ENCODE measurements around the gene VCAN. TPM values are rescaled to one million over a fixed set of nuclear protein-coding genes. Genes with fewer than 3 reads are reported as not detected.

The VCAN gene
- total RNA-seq, 1 donor from 2014 or later = 678 TPM

GRCh38 chr5:83482961-83483360, 11.4 kb downstream of the VCAN start:
- H3K4me1 Mint-ChIP-seq = peaks cover 6% of the 10 kb centered on the region
- H3K9me3 Mint-ChIP-seq = no peaks in the 10 kb centered on the region
- TF ChIP-seq, protein P1, sequence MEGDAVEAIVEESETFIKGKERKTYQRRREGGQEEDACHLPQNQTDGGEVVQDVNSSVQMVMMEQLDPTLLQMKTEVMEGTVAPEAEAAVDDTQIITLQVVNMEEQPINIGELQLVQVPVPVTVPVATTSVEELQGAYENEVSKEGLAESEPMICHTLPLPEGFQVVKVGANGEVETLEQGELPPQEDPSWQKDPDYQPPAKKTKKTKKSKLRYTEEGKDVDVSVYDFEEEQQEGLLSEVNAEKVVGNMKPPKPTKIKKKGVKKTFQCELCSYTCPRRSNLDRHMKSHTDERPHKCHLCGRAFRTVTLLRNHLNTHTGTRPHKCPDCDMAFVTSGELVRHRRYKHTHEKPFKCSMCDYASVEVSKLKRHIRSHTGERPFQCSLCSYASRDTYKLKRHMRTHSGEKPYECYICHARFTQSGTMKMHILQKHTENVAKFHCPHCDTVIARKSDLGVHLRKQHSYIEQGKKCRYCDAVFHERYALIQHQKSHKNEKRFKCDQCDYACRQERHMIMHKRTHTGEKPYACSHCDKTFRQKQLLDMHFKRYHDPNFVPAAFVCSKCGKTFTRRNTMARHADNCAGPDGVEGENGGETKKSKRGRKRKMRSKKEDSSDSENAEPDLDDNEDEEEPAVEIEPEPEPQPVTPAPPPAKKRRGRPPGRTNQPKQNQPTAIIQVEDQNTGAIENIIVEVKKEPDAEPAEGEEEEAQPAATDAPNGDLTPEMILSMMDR (IDR thresholded peaks at IDR 0.05; ENCODE audit: unreplicated experiment) = no peak
- peaks cover 36% of the 10 kb centered on the region for H3K36me3 Mint-ChIP-seq
- DNase-seq (ENCODE audit: low spot score in 2 of 2, unreplicated experiment in 2 of 2) = no peak
- H3K27me3 Mint-ChIP-seq (ENCODE audit: low read depth) = no peaks in the 10 kb centered on the region
- H3K4me3 Mint-ChIP-seq = no peak overlapping the region
- H3K27ac Mint-ChIP-seq = no peak overlapping the region

GRCh38 chr5:83484294-83484693, 12.8 kb downstream of the VCAN start:
- Mint-ChIP-seq H3K27me3 (ENCODE audit: low read depth) (no peaks in the 10 kb centered on the region), H3K36me3 (peaks cover 32% of the 10 kb centered on the region), H3K4me3 (no peak overlapping the region), H3K4me1 (peaks cover 7% of the 10 kb centered on the region), H3K27ac (no peak overlapping the region), H3K9me3 (no peaks in the 10 kb centered on the region)
- TF ChIP-seq, protein P1 (IDR thresholded peaks at IDR 0.05; ENCODE audit: unreplicated experiment) = no peak
- no peak for DNase-seq (ENCODE audit: low spot score in 2 of 2, unreplicated experiment in 2 of 2)

GRCh38 chr5:83485842-83486241, 14.3 kb downstream of the VCAN start:
- DNase-seq (ENCODE audit: low spot score in 2 of 2, unreplicated experiment in 2 of 2) = no peak
- Mint-ChIP-seq H3K36me3 (peaks cover 38% of the 10 kb centered on the region), H3K9me3 (no peaks in the 10 kb centered on the region), H3K4me1 (peaks cover 7% of the 10 kb centered on the region), H3K27ac (no peak overlapping the region), H3K27me3 (ENCODE audit: low read depth) (no peaks in the 10 kb centered on the region), H3K4me3 (no peak overlapping the region)
- TF ChIP-seq, protein P1 (IDR thresholded peaks at IDR 0.05; ENCODE audit: unreplicated experiment) = no peak

DNA sequence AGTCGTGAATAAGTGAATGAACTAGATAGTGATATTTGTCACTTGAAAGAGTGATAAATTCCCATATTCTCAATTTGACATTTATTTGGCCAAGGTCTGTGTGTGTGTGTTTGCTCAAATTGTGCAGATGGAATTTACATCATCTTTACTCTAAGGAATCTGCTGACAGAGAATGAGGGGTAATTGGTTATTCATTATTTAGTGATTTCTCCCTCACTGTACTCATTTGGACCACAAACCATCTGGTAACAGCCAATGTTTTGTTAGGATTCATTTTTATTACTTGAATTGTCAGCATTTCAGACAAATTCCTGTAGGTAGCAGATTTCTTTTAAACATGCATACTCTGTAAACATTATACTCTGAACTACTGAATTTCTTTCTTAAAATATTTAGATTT, 15.6 kb downstream of the VCAN start:
- Mint-ChIP-seq H3K4me1 (peaks cover 7% of the 10 kb centered on the region), H3K36me3 (peaks cover 45% of the 10 kb centered on the region), H3K4me3 (no peak overlapping the region), H3K27me3 (ENCODE audit: low read depth) (no peaks in the 10 kb centered on the region), H3K27ac (no peak overlapping the region), H3K9me3 (no peaks in the 10 kb centered on the region)
- TF ChIP-seq, protein P1 (IDR thresholded peaks at IDR 0.05; ENCODE audit: unreplicated experiment) = no peak
- no peak for DNase-seq (ENCODE audit: low spot score in 2 of 2, unreplicated experiment in 2 of 2)

DNA sequence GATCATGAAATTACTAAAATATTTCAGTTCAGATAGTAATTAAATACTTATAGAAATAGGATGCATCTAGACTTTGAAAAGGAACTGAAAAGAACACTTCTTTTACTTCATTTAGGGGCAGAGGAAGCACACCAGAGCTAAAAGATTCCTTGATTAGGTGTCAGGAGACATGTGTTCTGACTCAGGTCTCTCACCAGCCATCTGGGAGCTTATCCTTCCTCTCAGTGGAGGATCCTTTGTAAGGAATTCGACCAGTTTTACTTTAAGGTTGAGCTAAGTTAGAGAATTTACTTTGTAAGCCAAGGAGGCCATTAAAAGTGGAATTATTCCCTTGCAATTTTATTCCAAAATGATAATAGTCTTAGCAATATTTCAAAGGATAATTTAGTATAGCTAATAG, 16.7 kb downstream of the VCAN start:
- Mint-ChIP-seq H3K9me3 (no peaks in the 10 kb centered on the region), H3K27me3 (ENCODE audit: low read depth) (no peaks in the 10 kb centered on the region), H3K27ac (no peak overlapping the region), H3K4me3 (no peak overlapping the region), H3K4me1 (peaks cover 2% of the 10 kb centered on the region), H3K36me3 (peaks cover 49% of the 10 kb centered on the region)
- TF ChIP-seq, protein P1 (IDR thresholded peaks at IDR 0.05; ENCODE audit: unreplicated experiment) = no peak
- no peak for DNase-seq (ENCODE audit: low spot score in 2 of 2, unreplicated experiment in 2 of 2)

GRCh38 chr5:83488821-83489220, 17.3 kb downstream of the VCAN start:
- TF ChIP-seq, protein P1 (IDR thresholded peaks at IDR 0.05; ENCODE audit: unreplicated experiment) = no peak
- Mint-ChIP-seq H3K9me3 (peaks cover 1% of the 10 kb centered on the region), H3K4me1 (peaks cover 4% of the 10 kb centered on the region), H3K27ac (no peak overlapping the region), H3K4me3 (no peak overlapping the region), H3K27me3 (ENCODE audit: low read depth) (no peaks in the 10 kb centered on the region), H3K36me3 (peaks cover 52% of the 10 kb centered on the region)
- DNase-seq (ENCODE audit: low spot score in 2 of 2, unreplicated experiment in 2 of 2) = no peak

All from mesothelial cell of epicardium (in vitro differentiated cells).